Keratinocyte (primary cell): ENCODE data around the gene PKNOX1.
"Not testable (repeated sequence)": the region's sequence is repeated elsewhere in the genome, so short reads cannot be mapped to it uniquely, and the experiment has no call there.

Experiments
- CTCF ChIP-seq, 3 experiments: IDR thresholded peaks in 1 of 3; conservative IDR thresholded peaks in 1 of 3; optimal IDR thresholded peaks in 1 of 3; 2 replicates in 2 of 3; 3 replicates in 1 of 3; pipeline versions ENCODE3 to v1.5.1; 2011; ENCODE audit warnings: low read length in 3 of 3, mild to moderate bottlenecking in 3 of 3, moderate library complexity in 2 of 3, control low read depth in 1 of 3, inconsistent platforms in 1 of 3; ENCODE audit not compliant: insufficient read depth in 2 of 3; ENCODE audit errors: extremely low read depth in 1 of 3
- EZH2 ChIP-seq: IDR thresholded peaks from one replicate; pipeline ENCODE4 v1.6.1; 2012; ENCODE audit warnings: inconsistent platforms, mild to moderate bottlenecking, low read length, moderate library complexity

- TF ChIP-seq CTCF (optimal IDR thresholded peaks at IDR 0.05 in 1 of 3, IDR thresholded peaks at IDR 0.05 in 1 of 3, conservative IDR thresholded peaks at IDR 0.05 in 1 of 3; ENCODE audit: extremely low read depth in 1 of 3, insufficient read depth in 2 of 3, low read length in 3 of 3); EZH2: not testable (repeated sequence)
These were observed 37.1 kb upstream of the PKNOX1 start for GRCh38 chr21:42937034-42937940.
